Measurements from ENCODE around the gene ST7. TPM values are rescaled to one million over a fixed set of nuclear protein-coding genes. Genes with fewer than 3 reads are reported as not detected.
"Not testable (repeated sequence)": the region's sequence is repeated elsewhere in the genome, so short reads cannot be mapped to it uniquely, and the experiment has no call there.

The ST7 gene
- total and polyA plus RNA-seq, 2 donors (not counting 1 experiment from before 2014, with no cell fraction given): 2.3 to 4.6 TPM

- Histone ChIP-seq H3K79me2 (ENCODE audit: control insufficient read depth, insufficient read depth, low read length) (no peaks in the 10 kb centered on the region), H3K4me1 (ENCODE audit: control insufficient read depth in 2 of 2, insufficient read depth in 2 of 2, low read length in 2 of 2) (no peaks in the 10 kb centered on the region), H3K9ac (ENCODE audit: low read length) (no peak overlapping the region), H3K27ac (ENCODE audit: low read length in 2 of 2) (no peak overlapping the region), H3K4me3 (ENCODE audit: control extremely low read depth in 1 of 5, extremely low read depth in 1 of 5, insufficient read depth in 1 of 5, low read depth in 2 of 5, low read length in 4 of 5) (no peak overlapping the region), H2AFZ (ENCODE audit: insufficient read depth, low read depth, low read length, poor library complexity, severe bottlenecking) (no peak overlapping the region), H4K20me1 (ENCODE audit: control insufficient read depth, insufficient read depth, low read length, poor library complexity, severe bottlenecking) (no peaks in the 10 kb centered on the region), H3K4me2 (replicated peaks; ENCODE audit: low read depth, low read length, poor library complexity, severe bottlenecking) (no peak overlapping the region), H3K27me3 (replicated peaks in 1 of 4; ENCODE audit: control extremely low read depth in 1 of 4, control insufficient read depth in 3 of 4, insufficient read depth in 4 of 4, low read length in 3 of 4) (no peaks in the 10 kb centered on the region), H3K9me3 (ENCODE audit: control extremely low read depth in 1 of 3, control insufficient read depth in 2 of 3, insufficient read depth in 1 of 3, low read length in 2 of 3) (no peaks in the 10 kb centered on the region), H3K36me3 (replicated peaks in 1 of 2; ENCODE audit: control extremely low read depth in 1 of 2, control insufficient read depth in 1 of 2, extremely low read depth in 1 of 2, insufficient read depth in 2 of 2, low read length in 1 of 2) (no peaks in the 10 kb centered on the region)
- DNase-seq (no peak), ATAC-seq (ENCODE audit: low read depth) (no peak)
- H3K4me1 Mint-ChIP-seq: no peaks in the 10 kb centered on the region
- 96% methylated on average over 4 of the region's 4 CpGs for WGBS (ENCODE audit: insufficient coverage)
- H3K4me3 Mint-ChIP-seq: no peak overlapping the region
- H3K27me3 Mint-ChIP-seq: no peaks in the 10 kb centered on the region
- no peaks in the 10 kb centered on the region for H3K9me3 Mint-ChIP-seq (ENCODE audit: insufficient read depth)
- CTCF ChIA-PET: interaction anchor here (0.6 to 1.7 kb wide), 4 partner anchors 13 to 470 kb away, joined by 3 to 6 read pairs (median 4); no protein-coding TSS in a partner anchor
- TF ChIP-seq CTCF (IDR thresholded peaks at IDR 0.05): no peak
- no peak for TF ChIP-seq EZH2 (IDR thresholded peaks at IDR 0.05; ENCODE audit: borderline replicate concordance, insufficient read depth, low read depth, low read length, poor library complexity, severe bottlenecking)
- intact Hi-C loops (cut with micrococcal nuclease): no loop called here
- H3K27ac Mint-ChIP-seq: no peak overlapping the region
- POLR2A ChIA-PET: no interaction called here
These were observed 18.6 kb downstream of the ST7 start for GRCh38 chr7:116971869-116972268.

DNA sequence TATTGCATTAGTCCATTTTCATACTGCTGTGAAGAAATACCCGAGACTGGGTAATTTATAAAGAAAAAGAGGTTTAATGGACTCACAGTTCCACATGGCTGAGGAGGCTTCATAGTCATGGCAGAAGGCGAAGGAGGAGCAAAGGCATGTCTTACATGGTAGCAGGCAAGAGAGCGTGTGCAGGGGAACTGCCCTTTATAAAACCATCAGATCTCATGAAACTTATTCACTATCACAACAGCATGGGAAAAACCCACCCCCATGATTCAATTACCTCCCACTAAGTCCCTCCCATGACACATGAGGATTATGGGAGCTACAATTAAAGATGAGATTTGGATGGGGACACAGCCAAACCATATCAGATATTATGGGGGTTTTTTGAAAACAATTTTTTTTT, 21.7 kb downstream of the ST7 start:
- ATAC-seq (ENCODE audit: low read depth); H3K27ac Mint-ChIP-seq; H3K9ac ChIP-seq (ENCODE audit: low read length); H3K9me3 ChIP-seq (ENCODE audit: control extremely low read depth in 1 of 3, control insufficient read depth in 2 of 3, insufficient read depth in 1 of 3, low read length in 2 of 3); H3K27me3 ChIP-seq (replicated peaks in 1 of 4; ENCODE audit: control extremely low read depth in 1 of 4, control insufficient read depth in 3 of 4, insufficient read depth in 4 of 4, low read length in 3 of 4); DNase-seq; H3K27ac ChIP-seq (ENCODE audit: low read length in 2 of 2); H3K36me3 ChIP-seq (replicated peaks in 1 of 2; ENCODE audit: control extremely low read depth in 1 of 2, control insufficient read depth in 1 of 2, extremely low read depth in 1 of 2, insufficient read depth in 2 of 2, low read length in 1 of 2); H3K4me3 ChIP-seq (ENCODE audit: control extremely low read depth in 1 of 5, extremely low read depth in 1 of 5, insufficient read depth in 1 of 5, low read depth in 2 of 5, low read length in 4 of 5); intact Hi-C loops (cut with micrococcal nuclease); H3K4me2 ChIP-seq (replicated peaks; ENCODE audit: low read depth, low read length, poor library complexity, severe bottlenecking); H3K79me2 ChIP-seq (ENCODE audit: control insufficient read depth, insufficient read depth, low read length); H3K27me3 Mint-ChIP-seq; H3K4me1 ChIP-seq (ENCODE audit: control insufficient read depth in 2 of 2, insufficient read depth in 2 of 2, low read length in 2 of 2); H3K4me3 Mint-ChIP-seq; H2AFZ ChIP-seq (ENCODE audit: insufficient read depth, low read depth, low read length, poor library complexity, severe bottlenecking); CTCF ChIA-PET; H4K20me1 ChIP-seq (ENCODE audit: control insufficient read depth, insufficient read depth, low read length, poor library complexity, severe bottlenecking); H3K9me3 Mint-ChIP-seq (ENCODE audit: insufficient read depth); H3K4me1 Mint-ChIP-seq: not testable (repeated sequence)
- POLR2A ChIA-PET: interaction anchor here (0.6 kb wide), 1 partner anchor 169 kb away, joined by 5 read pairs; no protein-coding TSS in a partner anchor
- 100% methylated on average over 2 of the region's 3 CpGs for WGBS (ENCODE audit: insufficient coverage)
